Activated CD4-positive, alpha-beta memory T cell treated with anti-CD3 and anti-CD28 coated beads, Interleukin-2, amount 10 ng/mL, durations not matched to agents 7 days and 5 days (primary cell): ENCODE results near the gene RDH16. TPM values are rescaled to one million over a fixed set of nuclear protein-coding genes. Genes with fewer than 3 reads are reported as not detected.

Source experiments
- CTCF ChIA-PET: fragments of 350-600 bp; sonication (Branson Sonifier 250); formaldehyde crosslinking; loops from one replicate; lab custom pipeline; 2021; ENCODE audit warnings: antibody characterized with exemption, inconsistent platforms; lab: Charles Lee
- POLR2A ChIA-PET: fragments of 350-600 bp; sonication (Branson Sonifier 250); formaldehyde crosslinking; loops from one replicate; lab custom pipeline; 2021; ENCODE audit warnings: antibody characterized with exemption; lab: Charles Lee
- DNase-seq: peaks from one replicate; pipeline ENCODE4 v3.0.0-alpha.2; 2020
- H3K27ac Mint-ChIP-seq: one replicate; pipeline ENCODE4 v1.8.0; 2021; ENCODE audit warnings: mild to moderate bottlenecking, mixed read lengths
- H3K27me3 Mint-ChIP-seq: one replicate; pipeline ENCODE4 v1.8.0; 2021; ENCODE audit warnings: mixed read lengths
- H3K36me3 Mint-ChIP-seq: one replicate; pipeline ENCODE4 v1.8.0; 2021; ENCODE audit warnings: low read depth, mixed read lengths
- H3K4me1 Mint-ChIP-seq: one replicate; pipeline ENCODE4 v1.8.0; 2021; ENCODE audit warnings: mixed read lengths
- H3K4me3 Mint-ChIP-seq: one replicate; pipeline ENCODE4 v1.8.0; 2021; ENCODE audit warnings: mild to moderate bottlenecking, mixed read lengths
- H3K9me3 Mint-ChIP-seq: one replicate; pipeline ENCODE4 v1.8.0; 2021; ENCODE audit warnings: mixed read lengths
- total RNA-seq, 2 experiments: library from RNA; stranded (reverse); gene quantifications; one replicate each; pipeline ENCODE4 v1.2.3, GENCODE V29; 2021

Gene RDH16, protein sequence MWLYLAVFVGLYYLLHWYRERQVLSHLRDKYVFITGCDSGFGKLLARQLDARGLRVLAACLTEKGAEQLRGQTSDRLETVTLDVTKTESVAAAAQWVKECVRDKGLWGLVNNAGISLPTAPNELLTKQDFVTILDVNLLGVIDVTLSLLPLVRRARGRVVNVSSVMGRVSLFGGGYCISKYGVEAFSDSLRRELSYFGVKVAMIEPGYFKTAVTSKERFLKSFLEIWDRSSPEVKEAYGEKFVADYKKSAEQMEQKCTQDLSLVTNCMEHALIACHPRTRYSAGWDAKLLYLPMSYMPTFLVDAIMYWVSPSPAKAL
- under 1 TPM; 0.28 to 0.53 TPM for total RNA-seq

DNA sequence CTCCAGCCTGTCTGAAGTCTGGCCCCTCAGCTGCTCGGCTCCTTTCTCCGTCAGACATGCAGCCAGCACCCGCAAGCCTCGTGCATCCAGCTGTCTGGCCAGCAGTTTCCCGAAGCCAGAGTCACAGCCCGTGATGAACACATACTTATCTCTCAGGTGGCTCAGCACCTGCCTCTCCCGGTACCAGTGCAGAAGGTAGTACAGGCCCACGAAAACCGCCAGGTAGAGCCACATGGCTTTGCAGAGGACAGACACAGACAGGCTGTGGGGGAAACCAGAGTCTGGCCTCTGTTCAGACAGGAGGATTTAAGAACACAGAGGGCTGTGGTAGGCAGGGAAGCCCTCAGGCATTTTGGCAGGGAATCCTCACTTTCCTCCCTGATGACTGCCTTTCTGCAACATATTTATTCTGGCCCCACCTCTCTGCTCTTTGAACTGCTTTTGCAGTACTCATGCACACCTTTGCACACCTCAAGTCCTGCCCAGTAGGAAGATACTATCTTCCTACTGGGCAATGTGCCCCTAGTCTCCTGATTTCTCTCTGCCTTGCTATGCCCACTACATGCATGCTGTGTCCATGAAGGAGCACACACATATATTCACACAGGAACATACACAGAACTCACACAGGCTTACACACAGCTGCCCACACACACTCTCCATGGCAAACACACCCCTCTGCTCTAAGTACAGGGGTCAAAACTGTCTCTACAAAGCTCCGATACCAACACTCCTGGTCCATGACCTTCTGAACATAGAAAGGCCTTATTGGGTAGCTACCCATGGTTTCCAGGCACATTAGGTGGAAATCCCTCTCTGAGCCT is at the start of gene RDH16:
TSS of gene RDH16 (minus strand) at position 380 of the 824 bp plus-strand sequence. CDS start at position 234, 146 bp downstream.
- no peak for DNase-seq
- CTCF ChIA-PET = no interaction called here
- Mint-ChIP-seq H3K27ac (no peak within 1 kb of the TSS), H3K36me3 (peaks cover 4% of the 10 kb centered on the region), H3K4me1 (no peaks in the 10 kb centered on the region), H3K4me3 (no peak within 1 kb of the TSS), H3K27me3 (peaks cover 11% of the 10 kb centered on the region), H3K9me3 (peaks cover 5% of the 10 kb centered on the region)
- POLR2A ChIA-PET = no interaction called here

DNA sequence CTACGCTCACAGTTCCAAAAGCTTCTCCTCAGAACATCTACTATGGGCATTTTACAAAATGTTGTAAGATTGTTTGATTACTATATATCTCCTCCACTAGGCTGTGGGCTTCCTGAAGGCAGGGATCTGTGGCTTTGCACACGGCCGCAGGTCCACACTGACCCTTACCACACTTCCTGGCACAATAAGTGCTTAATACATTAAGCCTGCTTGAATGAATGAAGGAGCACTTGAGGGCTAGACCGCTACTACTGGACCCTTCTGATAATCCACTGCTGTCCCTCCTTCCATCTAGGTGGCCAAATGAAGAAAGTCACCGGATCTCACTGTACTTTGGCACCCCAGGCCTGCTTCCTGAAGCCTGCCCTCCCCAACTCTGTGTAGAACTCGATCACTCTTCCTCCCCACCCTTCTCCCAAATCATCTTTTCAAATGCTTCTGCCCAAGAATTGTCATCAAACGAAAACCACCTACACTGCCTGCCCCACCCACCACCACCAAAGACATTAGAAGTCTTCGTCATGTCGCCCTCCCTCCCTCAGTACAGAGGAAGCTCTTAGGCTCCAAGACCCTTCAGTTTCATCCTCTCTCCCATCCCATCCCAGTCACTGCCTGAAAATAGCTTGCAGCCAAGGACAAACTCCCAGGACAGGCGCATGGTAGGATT is 49.5 kb upstream of the RDH16 start:
- Mint-ChIP-seq H3K4me3 (peak overlapping the region; percentile 78), H3K9me3 (no peaks in the 10 kb centered on the region), H3K36me3 (peaks cover 20% of the 10 kb centered on the region), H3K4me1 (peaks cover 42% of the 10 kb centered on the region), H3K27ac (peak overlapping the region; percentile 65), H3K27me3 (peaks cover under 1% of the 10 kb centered on the region)
- DNase-seq = no peak
- CTCF ChIA-PET = interaction anchor here (1.1 to 3.5 kb wide), 10 partner anchors 13 to 250 kb away, joined by 3 to 36 read pairs (median 7); partner anchors contain the start of gene STAT6
- POLR2A ChIA-PET = interaction anchor here (3.1 kb wide), 1 partner anchor 105 kb away, joined by 21 read pairs; the partner anchor contains the start of gene STAT6

DNA sequence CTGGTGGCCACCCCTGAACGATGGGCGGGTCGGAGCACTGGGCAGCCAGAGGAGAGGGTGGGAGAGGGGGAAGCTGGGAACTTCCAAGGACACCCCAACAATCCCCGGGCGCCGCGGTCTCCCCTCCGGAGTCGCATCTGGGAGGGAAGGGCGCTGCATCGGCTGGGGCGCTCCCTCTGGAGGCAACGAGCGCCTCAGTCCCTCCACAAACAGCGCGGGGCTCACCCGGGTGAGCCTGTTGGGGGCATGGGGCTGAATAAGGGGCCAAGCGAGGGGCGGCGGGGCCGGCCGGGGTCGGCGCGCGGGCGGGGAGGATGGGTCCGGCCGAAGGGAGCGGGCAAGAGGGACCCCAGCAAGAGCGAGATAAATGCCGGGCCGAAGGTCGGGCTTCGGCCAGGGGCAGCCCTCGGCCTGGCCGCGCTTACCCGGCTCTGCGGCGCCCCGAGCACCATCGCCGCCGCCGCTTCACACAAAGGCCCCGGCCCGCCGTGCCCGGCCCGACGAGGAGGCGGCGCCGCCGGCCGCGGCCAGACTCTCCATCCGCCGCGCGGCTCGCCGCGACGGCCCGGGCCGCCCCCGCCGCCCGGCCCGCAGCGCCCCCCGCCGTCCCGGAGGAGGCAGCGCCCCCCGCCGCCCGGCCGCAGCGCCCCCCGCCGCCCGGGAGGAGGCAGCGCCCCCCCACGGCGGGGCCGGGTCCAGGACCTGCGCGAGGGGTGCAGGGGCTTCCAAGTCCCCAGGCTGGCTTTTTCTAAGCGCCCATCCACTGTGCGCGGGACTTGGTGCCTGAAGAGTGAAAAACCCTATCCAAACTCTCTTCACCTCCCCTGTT is 48.8 kb upstream of the RDH16 start, which contains the start of gene ZBTB39:
TSS of gene ZBTB39 (minus strand) at position 567 of the 829 bp plus-strand sequence. CDS start 1,629 bp downstream, outside the sequence.
- Mint-ChIP-seq H3K9me3 (no peaks in the 10 kb centered on the region), H3K4me3 (peak within 1 kb of the TSS; percentile 84), H3K36me3 (peaks cover 24% of the 10 kb centered on the region), H3K4me1 (peaks cover 40% of the 10 kb centered on the region), H3K27ac (peak within 1 kb of the TSS; percentile 65), H3K27me3 (no peaks in the 10 kb centered on the region)
- DNase-seq = peak; percentile 67
- ChIA-PET CTCF (interaction anchor here (0.9 to 5.4 kb wide), 15 partner anchors 14 to 249 kb away, joined by 3 to 39 read pairs (median 6); partner anchors contain the start of gene STAT6), POLR2A (interaction anchor here (0.7 to 3.2 kb wide), 7 partner anchors 9 to 254 kb away, joined by 3 to 21 read pairs (median 4); partner anchors contain the start of genes NEMP1, PRIM1 and STAT6)

DNA sequence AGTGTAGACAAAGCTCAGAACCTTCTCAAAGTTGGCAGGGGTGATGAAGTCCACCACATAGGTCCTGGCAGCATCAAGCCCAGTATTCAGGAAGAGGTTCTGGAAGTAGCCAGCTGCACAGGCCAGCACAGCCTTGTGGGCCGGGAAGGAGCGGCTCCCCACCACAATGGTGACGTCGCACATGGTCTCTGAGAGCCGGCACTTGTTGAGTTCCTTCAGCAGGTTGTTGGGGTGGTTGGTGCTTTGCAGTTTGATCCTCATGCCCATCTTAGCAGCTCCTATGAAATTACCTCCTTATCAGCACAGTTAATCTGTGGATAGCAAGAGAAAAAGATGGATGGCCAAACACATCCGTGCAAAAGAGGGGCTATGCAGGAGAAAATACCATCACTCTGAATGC is 47.2 kb upstream of the RDH16 start:
- H3K27ac Mint-ChIP-seq = no peak overlapping the region
- POLR2A ChIA-PET = interaction anchor here (1.3 to 3.2 kb wide), 4 partner anchors 8 to 107 kb away, joined by 3 to 19 read pairs (median 4); partner anchors contain the start of genes NEMP1 and STAT6
- peaks cover 50% of the 10 kb centered on the region for H3K4me1 Mint-ChIP-seq
- no peaks in the 10 kb centered on the region for H3K27me3 Mint-ChIP-seq
- no peak for DNase-seq
- peaks cover 26% of the 10 kb centered on the region for H3K36me3 Mint-ChIP-seq
- no peak overlapping the region for H3K4me3 Mint-ChIP-seq
- H3K9me3 Mint-ChIP-seq = no peaks in the 10 kb centered on the region
- CTCF ChIA-PET = interaction anchor here (0.7 to 5.4 kb wide), 14 partner anchors 8 to 253 kb away, joined by 3 to 39 read pairs (median 6); partner anchors contain the start of gene STAT6

DNA sequence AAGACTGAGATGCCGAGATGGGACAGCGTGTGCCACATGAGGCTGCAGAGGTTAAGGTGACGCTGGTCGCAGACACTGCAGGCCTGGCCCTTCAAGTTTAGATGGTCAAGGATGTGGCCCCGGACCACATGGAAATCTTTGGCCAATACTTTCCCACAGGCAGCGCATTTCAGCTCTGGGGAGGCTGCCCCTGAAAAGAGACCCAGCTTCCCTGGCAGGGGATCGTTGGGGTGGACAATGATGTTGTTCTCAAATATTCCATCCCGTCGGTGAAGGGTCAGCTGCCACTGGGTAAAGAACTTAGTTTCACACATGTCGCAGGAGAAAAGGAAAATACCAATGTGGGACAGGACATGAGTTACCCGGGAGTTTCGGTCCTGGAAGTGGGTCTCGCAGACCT is 46.0 kb upstream of the RDH16 start:
- no peak overlapping the region for H3K27ac Mint-ChIP-seq
- H3K27me3 Mint-ChIP-seq = no peaks in the 10 kb centered on the region
- no peak overlapping the region for H3K4me3 Mint-ChIP-seq
- H3K36me3 Mint-ChIP-seq = peaks cover 26% of the 10 kb centered on the region
- ChIA-PET CTCF (interaction anchor here (1.3 to 7.5 kb wide), 4 partner anchors 16 to 278 kb away, joined by 3 to 51 read pairs (median 23); partner anchors contain the start of genes NACA and STAT6), POLR2A (interaction anchor here (0.6 to 3.2 kb wide), 3 partner anchors 109 to 278 kb away, joined by 3 to 19 read pairs (median 5); partner anchors contain the start of genes NACA, PRIM1 and STAT6)
- peaks cover 62% of the 10 kb centered on the region for H3K4me1 Mint-ChIP-seq
- H3K9me3 Mint-ChIP-seq = no peaks in the 10 kb centered on the region
- DNase-seq = no peak

DNA sequence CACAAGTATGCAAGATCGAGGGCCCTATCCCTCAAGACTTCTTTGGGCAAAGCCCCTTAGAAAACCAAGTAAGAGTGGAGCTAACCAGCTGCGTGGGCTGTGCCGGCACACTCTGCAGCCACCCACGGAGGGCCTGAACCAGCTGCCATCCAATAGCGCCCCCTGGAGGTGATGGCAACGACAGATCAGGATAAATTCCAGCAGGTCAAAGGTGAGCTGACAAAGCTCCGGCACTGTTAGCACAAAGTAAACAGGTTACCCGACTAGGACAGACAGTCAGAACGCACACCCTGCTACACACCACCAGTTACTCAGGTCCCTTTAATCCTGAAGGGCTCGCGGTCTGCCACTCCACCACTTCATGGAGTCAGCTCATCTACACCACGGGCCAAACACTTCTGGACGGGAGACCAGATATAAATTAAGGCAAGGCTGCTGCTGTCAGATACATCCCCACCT is 44.1 kb upstream of the RDH16 start:
- Mint-ChIP-seq H3K4me3 (no peak overlapping the region), H3K27me3 (no peaks in the 10 kb centered on the region), H3K36me3 (peaks cover 26% of the 10 kb centered on the region), H3K27ac (no peak overlapping the region), H3K9me3 (no peaks in the 10 kb centered on the region), H3K4me1 (peaks cover 51% of the 10 kb centered on the region)
- ChIA-PET CTCF (interaction anchor here (0.6 to 7.5 kb wide), 35 partner anchors 9 to 643 kb away, joined by 3 to 66 read pairs (median 5); partner anchors contain the start of genes HSD17B6, NACA, PRIM1 and STAT6), POLR2A (interaction anchor here (0.7 to 1.6 kb wide), 3 partner anchors 111 to 245 kb away, joined by 3 to 5 read pairs (median 5); no protein-coding TSS in a partner anchor)
- DNase-seq = peak; percentile 78

DNA sequence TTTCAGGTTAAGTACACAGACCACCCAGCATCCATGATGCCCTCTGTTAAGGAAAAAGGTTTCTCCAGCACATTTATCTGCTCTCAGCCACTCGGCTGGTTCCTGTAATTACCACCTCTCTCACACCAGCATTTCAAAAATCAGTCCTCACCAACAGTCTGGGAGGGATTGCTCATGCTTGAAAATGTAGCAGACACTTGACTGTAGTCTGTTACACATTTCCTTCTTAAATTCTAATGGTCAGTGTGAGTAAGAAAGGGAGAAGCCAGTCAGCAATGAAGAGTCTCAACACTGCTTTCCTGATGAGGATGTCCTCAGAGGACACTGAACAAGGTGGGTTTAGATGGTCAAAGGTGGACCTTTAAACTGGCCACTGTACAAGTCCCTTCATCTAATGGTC is 43.0 kb upstream of the RDH16 start:
- peak overlapping the region; percentile 45 for H3K27ac Mint-ChIP-seq
- ChIA-PET CTCF (interaction anchor here (0.8 to 7.5 kb wide), 6 partner anchors 11 to 244 kb away, joined by 3 to 66 read pairs (median 11); partner anchors contain the start of gene TAC3), POLR2A (interaction anchor here (1.0 kb wide), 1 partner anchor 112 kb away, joined by 3 read pairs; no protein-coding TSS in a partner anchor)

DNA sequence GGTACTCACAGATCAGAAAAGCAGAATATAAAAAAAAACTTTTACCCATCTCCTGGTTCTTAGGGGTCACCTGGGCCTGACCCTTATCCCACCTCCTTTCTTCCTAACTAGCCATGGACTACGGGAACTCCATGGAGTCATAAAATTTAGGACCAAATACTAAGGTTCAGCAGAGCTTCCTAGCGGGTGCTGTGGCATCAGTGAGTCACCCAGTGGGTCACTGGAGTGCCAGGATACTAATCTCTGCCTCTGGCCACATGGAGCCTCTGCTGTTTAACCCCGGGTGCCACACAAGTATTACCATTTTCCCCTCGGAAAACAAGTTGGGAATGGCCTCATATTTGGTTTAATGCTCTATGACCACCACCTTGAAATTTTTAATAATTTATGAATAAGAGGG is 42.0 kb upstream of the RDH16 start:
- Mint-ChIP-seq H3K4me1 (peaks cover 39% of the 10 kb centered on the region), H3K9me3 (no peaks in the 10 kb centered on the region), H3K4me3 (no peak overlapping the region), H3K27ac (peak overlapping the region; percentile 67), H3K27me3 (no peaks in the 10 kb centered on the region), H3K36me3 (peaks cover 28% of the 10 kb centered on the region)
- DNase-seq = no peak
- ChIA-PET POLR2A (interaction anchor here (0.6 to 1.7 kb wide), 5 partner anchors 12 to 274 kb away, joined by 3 to 8 read pairs (median 3); partner anchors contain the start of genes NACA, PRIM1 and STAT6), CTCF (interaction anchor here (0.9 to 7.5 kb wide), 5 partner anchors 12 to 243 kb away, joined by 3 to 66 read pairs (median 7); partner anchors contain the start of gene STAT6)

More for the DNA sequence above, 43.0 kb upstream of the RDH16 start:
- Mint-ChIP-seq H3K4me1 (peaks cover 46% of the 10 kb centered on the region), H3K36me3 (peaks cover 29% of the 10 kb centered on the region), H3K27me3 (no peaks in the 10 kb centered on the region), H3K4me3 (no peak overlapping the region), H3K9me3 (no peaks in the 10 kb centered on the region)
- no peak for DNase-seq

DNA sequence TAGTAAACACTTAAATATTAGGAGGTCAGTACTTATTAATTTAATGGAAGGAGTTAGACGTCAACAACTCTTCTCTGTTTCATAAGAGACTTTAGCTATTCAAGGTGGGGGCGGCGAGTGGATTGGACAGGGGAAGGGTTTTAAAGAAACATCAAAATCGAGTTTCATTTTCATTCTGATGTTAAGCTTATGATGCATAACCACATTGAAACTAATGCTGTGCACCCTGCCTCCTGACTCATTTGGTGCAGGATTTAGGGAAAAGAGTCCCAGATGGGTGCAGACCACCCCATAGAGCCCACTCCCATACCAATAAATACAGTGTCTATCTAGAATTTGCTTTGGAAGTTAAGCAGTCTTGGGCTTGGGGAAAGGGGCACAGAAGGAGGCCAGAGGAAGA is 41.6 kb upstream of the RDH16 start:
- Mint-ChIP-seq H3K4me1 (peaks cover 37% of the 10 kb centered on the region), H3K27me3 (no peaks in the 10 kb centered on the region), H3K9me3 (no peaks in the 10 kb centered on the region), H3K4me3 (no peak overlapping the region), H3K36me3 (peaks cover 23% of the 10 kb centered on the region), H3K27ac (peak overlapping the region; percentile 67)
- peak; percentile 55 for DNase-seq
- ChIA-PET CTCF (interaction anchor here (0.7 to 7.5 kb wide), 6 partner anchors 11 to 242 kb away, joined by 3 to 66 read pairs (median 5); partner anchors contain the start of gene STAT6), POLR2A (interaction anchor here (0.6 to 1.7 kb wide), 4 partner anchors 11 to 273 kb away, joined by 3 to 8 read pairs (median 4); partner anchors contain the start of genes NACA, PRIM1 and STAT6)

DNA sequence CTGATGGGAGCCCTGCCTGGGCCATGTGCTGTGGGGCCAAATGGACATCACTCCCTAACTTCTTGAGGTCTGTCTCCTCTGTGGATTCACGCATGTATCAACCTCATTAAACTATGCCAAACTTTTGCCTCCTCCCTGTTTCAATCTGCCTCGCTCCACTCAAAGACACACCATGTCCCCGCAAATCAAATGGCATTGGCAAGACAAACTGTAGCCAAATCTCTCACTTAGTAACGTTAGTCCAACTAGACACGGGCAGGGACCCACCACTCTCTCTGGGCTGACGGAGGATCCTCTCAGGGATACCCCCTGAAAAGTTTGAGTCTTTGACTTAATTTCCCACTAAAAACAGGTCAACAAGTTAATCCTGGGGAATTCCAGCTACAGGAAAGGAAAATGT is 40.9 kb upstream of the RDH16 start:
- CTCF ChIA-PET = interaction anchor here (0.6 to 7.5 kb wide), 7 partner anchors 11 to 318 kb away, joined by 3 to 66 read pairs (median 3); partner anchors contain the start of gene STAT6
- Mint-ChIP-seq H3K27me3 (no peaks in the 10 kb centered on the region), H3K27ac (peak overlapping the region; percentile 16), H3K4me3 (no peak overlapping the region), H3K9me3 (no peaks in the 10 kb centered on the region), H3K36me3 (peaks cover 17% of the 10 kb centered on the region), H3K4me1 (peaks cover 35% of the 10 kb centered on the region)
- DNase-seq = no peak
- POLR2A ChIA-PET = interaction anchor here (0.9 to 1.7 kb wide), 3 partner anchors 11 to 247 kb away, joined by 3 to 8 read pairs (median 4); partner anchors contain the start of genes PRIM1 and STAT6
